Fibroblast of skin of left quadriceps (primary cell): ENCODE data around the gene ATOSB.

ENCODE experiments used
- DNase-seq, 2 experiments: peaks; one replicate each; pipeline ENCODE4 v3.0.0-alpha.2; 2013; ENCODE audit warnings: low read depth in 2 of 2

Gene ATOSB

GRCh38 chr9:35054871-35055644, 60.6 kb downstream of the ATOSB start:
- no peak for DNase-seq

GRCh38 chr9:35054185-35054835, 61.4 kb downstream of the ATOSB start:
- no peak for DNase-seq
